Spinal cord (tissue), 10 donors: ENCODE results near the gene USP1. TPM values are rescaled to one million over a fixed set of nuclear protein-coding genes. Genes with fewer than 3 reads are reported as not detected.

Experiments used
- DNase-seq, 6 donors: peaks; one replicate each; pipeline versions ENCODE4 v3.0.0 to v3.0.0-alpha.2; 2013 to 2015; ENCODE audit warnings: low spot score in 6 of 6, low read depth in 4 of 6
- H3K27ac ChIP-seq: one replicate; pipeline ENCODE4 v1.5.1; 2013; ENCODE audit warnings: low read depth, low read length, control low read depth
- H3K27me3 ChIP-seq: one replicate; pipeline ENCODE4 v1.6.1; 2013; ENCODE audit warnings: low read length; ENCODE audit not compliant: control insufficient read depth, insufficient read depth
- H3K36me3 ChIP-seq: one replicate; pipeline ENCODE4 v1.6.1; 2013; ENCODE audit warnings: low read length; ENCODE audit not compliant: control insufficient read depth, insufficient read depth
- H3K4me1 ChIP-seq: one replicate; pipeline ENCODE4 v1.6.1; 2013; ENCODE audit warnings: low read length; ENCODE audit not compliant: control insufficient read depth, insufficient read depth
- H3K4me3 ChIP-seq: one replicate; pipeline ENCODE4 v1.5.1; 2013; ENCODE audit warnings: low read depth, low read length, control low read depth
- H3K9me3 ChIP-seq: one replicate; pipeline ENCODE4 v1.6.1; 2013; ENCODE audit warnings: low read length; ENCODE audit not compliant: control insufficient read depth, insufficient read depth
- WGBS: methylation state at CpG from one replicate; pipeline ENCODE4 v1.1.5; 2013; ENCODE audit warnings: missing lambda C conversion rate; ENCODE audit not compliant: insufficient coverage; 5-methylcytosine and 5-hydroxymethylcytosine counted together
- polyA plus RNA-seq, 2 donors: library from polyadenylated mRNA; unstranded; fragments of 120-200 nt; gene quantifications; one replicate each; pipeline ENCODE4 v1.2.1, GENCODE V29; 2013; ENCODE audit not compliant: insufficient read length in 2 of 2
- total RNA-seq, 2 donors: library from RNA; depleted of rRNA in 1 of 2; stranded (reverse); fragments of 120-200 nt in 1 of 2; fragments of >200 nt in 1 of 2; gene quantifications; one replicate each; pipeline versions ENCODE4 v1.2.3 to v1.2.4, GENCODE V29; 2013 to 2014
- donor health status: healthy.

Gene USP1
- total and polyA plus RNA-seq, 4 donors = 31.4 to 56.8 (median 41.4) TPM

DNA sequence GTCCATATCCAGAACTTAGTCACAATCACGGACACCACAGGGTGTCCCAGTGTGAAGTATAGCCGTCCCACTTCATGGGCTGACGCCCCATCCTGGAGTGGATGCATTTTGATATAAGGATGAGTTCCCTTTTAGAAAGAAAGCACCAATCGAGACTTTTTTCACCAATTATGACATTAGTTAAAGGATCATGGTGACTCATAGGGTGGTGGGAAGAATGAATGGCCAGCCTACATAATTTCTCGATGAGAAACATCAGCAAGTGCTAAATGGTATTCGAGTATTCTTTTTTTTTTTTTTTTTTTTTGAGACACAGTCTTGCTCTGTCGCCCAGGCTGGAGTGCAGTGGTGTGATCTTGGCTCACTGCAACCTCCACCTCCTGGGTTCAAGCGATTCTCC is 38.5 kb upstream of the USP1 start:
- Histone ChIP-seq H3K4me1 (peaks cover 17% of the 10 kb centered on the region), H3K27me3 (peaks cover 7% of the 10 kb centered on the region), H3K4me3 (no peak overlapping the region), H3K36me3 (no peaks in the 10 kb centered on the region), H3K27ac (no peak overlapping the region), H3K9me3 (no peaks in the 10 kb centered on the region)
- WGBS = no CpG with 5 or more reads among the region's 8 CpGs
- no peak for DNase-seq

DNA sequence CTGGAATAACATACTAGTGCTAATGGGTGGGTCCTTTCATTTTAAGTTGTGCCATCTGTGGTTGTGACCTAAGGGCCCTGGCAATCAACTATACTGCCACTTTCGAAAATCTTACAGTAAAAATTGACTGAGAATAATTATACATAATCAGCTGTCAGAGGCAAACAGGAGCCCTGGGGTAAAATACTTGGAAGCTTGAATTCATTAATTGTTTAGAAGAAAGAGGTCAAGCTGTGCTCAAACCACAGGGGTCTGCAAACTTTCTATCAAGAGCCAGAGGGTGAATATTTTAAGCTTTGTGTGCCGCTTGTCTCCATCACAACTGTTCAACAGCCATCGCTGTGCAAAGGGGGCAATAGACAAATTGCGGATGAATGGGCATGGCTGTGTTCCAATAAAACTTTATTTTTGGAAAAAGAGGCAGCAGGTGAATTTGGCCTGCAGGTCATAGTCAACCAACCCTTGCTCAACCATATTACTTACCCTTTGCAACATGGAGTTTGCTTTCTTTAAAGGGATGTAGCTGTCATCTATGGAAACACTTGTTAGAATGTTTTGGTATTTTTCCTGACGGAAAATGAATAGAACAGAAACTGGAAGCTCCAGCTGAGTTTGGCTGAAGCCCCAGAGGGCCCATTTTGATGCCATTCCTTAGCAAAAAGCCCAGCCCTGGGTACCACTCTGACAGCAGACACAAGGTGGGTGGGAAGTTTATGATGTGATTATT is 35.7 kb upstream of the USP1 start:
- H3K4me3 ChIP-seq = no peak overlapping the region
- peak overlapping the region; percentile 6 for H3K27ac ChIP-seq
- peak in 2 of 6 donors; percentile 75 to 82 for DNase-seq
- H3K36me3 ChIP-seq = no peaks in the 10 kb centered on the region
- H3K9me3 ChIP-seq = no peaks in the 10 kb centered on the region
- peaks cover 5% of the 10 kb centered on the region for H3K4me1 ChIP-seq
- H3K27me3 ChIP-seq = peaks cover 3% of the 10 kb centered on the region
- WGBS = 40% methylated on average over 1 of the region's 5 CpGs

DNA sequence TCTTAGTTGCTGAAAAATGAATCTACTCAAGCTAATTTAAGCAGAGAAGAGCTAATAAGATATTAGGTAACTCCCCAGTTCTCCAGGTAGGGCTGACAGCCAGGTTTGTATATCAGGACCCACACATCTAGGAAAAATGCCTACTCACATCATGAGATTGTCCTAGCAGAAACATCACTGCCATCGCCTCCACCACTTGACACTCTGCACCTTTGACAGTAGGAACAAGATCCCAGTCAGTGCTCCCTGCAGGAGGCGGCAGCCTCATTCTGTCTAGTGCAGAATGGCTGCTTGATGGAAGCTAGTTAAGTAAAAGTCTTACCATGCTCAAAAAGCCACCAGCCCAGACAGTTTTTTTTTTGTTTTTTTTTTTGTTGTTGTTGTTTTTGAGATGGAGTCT is 31.6 kb upstream of the USP1 start:
- Histone ChIP-seq H3K4me1 (peaks cover 5% of the 10 kb centered on the region), H3K4me3 (no peak overlapping the region)
- no CpG with 5 or more reads among the region's 2 CpGs for WGBS

DNA sequence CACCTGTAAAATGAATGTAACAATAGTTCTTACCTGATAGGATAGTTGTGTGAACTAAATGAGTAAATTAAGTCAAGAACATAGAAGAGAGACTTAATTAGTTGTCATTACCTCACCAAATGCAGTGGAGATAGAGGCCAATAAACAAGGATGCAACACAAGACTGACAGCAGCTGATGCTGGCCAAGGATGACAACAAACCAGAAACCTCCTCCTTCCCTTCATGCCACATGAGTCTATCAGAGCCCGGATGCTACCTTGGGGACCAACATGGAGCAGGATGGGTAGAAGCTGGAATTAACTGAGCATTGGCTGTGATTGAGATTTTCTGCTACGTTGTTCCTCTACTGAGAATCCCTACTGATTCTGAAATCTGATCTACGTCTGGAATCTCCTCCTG is 30.3 kb upstream of the USP1 start:
- Histone ChIP-seq H3K27ac (no peak overlapping the region), H3K9me3 (no peaks in the 10 kb centered on the region), H3K4me1 (peaks cover under 1% of the 10 kb centered on the region), H3K27me3 (peaks cover 4% of the 10 kb centered on the region), H3K36me3 (no peaks in the 10 kb centered on the region), H3K4me3 (no peak overlapping the region)
- peak in 1 of 6 donors; percentile 40 for DNase-seq
- 40% methylated on average over 1 of the region's 3 CpGs for WGBS

More for the DNA sequence above, 31.6 kb upstream of the USP1 start:
- Histone ChIP-seq H3K36me3 (no peaks in the 10 kb centered on the region), H3K27me3 (peaks cover 4% of the 10 kb centered on the region), H3K27ac (no peak overlapping the region), H3K9me3 (no peaks in the 10 kb centered on the region)
- no peak for DNase-seq

- H3K4me3 ChIP-seq = no peak overlapping the region
- DNase-seq = peak; percentile 61 to 93 (median 71)
- H3K4me1 ChIP-seq = no peaks in the 10 kb centered on the region
- 76% methylated on average over 7 of the region's 12 CpGs for WGBS
- H3K36me3 ChIP-seq = no peaks in the 10 kb centered on the region
- no peak overlapping the region for H3K27ac ChIP-seq
- H3K9me3 ChIP-seq = no peaks in the 10 kb centered on the region
- H3K27me3 ChIP-seq = peaks cover 4% of the 10 kb centered on the region
These were observed 29.3 kb upstream of the USP1 start for GRCh38 chr1:62407398-62408009.

GRCh38 chr1:62415687-62416086 is 21.2 kb upstream of the USP1 start:
- no peaks in the 10 kb centered on the region for H3K36me3 ChIP-seq
- no peaks in the 10 kb centered on the region for H3K4me1 ChIP-seq
- 100% methylated on average over 5 of the region's 8 CpGs for WGBS
- no peak overlapping the region for H3K27ac ChIP-seq
- H3K9me3 ChIP-seq = no peaks in the 10 kb centered on the region
- DNase-seq = no peak
- H3K4me3 ChIP-seq = no peak overlapping the region
- no peaks in the 10 kb centered on the region for H3K27me3 ChIP-seq

DNA sequence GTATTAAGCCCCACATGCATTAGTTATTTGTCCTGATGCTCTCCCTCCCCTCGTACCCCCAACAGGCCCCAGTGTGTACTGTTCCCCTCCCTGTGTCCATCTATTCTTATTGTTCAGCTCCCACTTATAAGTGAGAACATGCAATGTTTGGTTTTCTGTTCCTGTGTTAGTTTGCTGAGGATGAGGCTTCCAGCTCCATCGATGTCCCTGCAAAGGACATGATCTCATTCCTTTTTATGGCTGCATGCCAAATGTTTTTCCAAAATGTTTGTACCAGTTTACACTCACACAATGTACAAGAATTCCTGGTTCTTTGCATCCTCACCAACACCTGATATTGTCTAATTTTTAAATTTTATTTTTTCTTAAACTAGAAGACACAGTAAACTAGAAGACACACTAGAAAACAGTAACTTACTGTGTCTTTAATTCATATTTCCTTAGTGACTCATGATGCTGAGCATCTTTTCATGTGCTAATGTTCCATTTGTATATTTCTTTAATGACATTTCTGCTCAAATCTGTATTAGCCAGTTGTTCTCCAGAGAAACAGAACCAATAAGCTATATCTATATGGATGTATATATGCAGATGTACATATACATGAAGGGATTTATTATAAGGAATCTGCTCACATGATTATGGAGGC is 19.4 kb upstream of the USP1 start:
- no peaks in the 10 kb centered on the region for H3K27me3 ChIP-seq
- no peaks in the 10 kb centered on the region for H3K9me3 ChIP-seq
- H3K27ac ChIP-seq = no peak overlapping the region
- WGBS = no CpG with 5 or more reads among the region's 2 CpGs
- no peak overlapping the region for H3K4me3 ChIP-seq
- H3K4me1 ChIP-seq = no peaks in the 10 kb centered on the region
- DNase-seq = no peak
- no peaks in the 10 kb centered on the region for H3K36me3 ChIP-seq

GRCh38 chr1:62420214-62420613 is 16.6 kb upstream of the USP1 start:
- Histone ChIP-seq H3K27me3 (no peaks in the 10 kb centered on the region), H3K27ac (no peak overlapping the region), H3K36me3 (no peaks in the 10 kb centered on the region), H3K4me1 (no peaks in the 10 kb centered on the region), H3K9me3 (no peaks in the 10 kb centered on the region), H3K4me3 (no peak overlapping the region)
- no CpG with 5 or more reads among the region's 1 CpG for WGBS
- DNase-seq = no peak

DNA sequence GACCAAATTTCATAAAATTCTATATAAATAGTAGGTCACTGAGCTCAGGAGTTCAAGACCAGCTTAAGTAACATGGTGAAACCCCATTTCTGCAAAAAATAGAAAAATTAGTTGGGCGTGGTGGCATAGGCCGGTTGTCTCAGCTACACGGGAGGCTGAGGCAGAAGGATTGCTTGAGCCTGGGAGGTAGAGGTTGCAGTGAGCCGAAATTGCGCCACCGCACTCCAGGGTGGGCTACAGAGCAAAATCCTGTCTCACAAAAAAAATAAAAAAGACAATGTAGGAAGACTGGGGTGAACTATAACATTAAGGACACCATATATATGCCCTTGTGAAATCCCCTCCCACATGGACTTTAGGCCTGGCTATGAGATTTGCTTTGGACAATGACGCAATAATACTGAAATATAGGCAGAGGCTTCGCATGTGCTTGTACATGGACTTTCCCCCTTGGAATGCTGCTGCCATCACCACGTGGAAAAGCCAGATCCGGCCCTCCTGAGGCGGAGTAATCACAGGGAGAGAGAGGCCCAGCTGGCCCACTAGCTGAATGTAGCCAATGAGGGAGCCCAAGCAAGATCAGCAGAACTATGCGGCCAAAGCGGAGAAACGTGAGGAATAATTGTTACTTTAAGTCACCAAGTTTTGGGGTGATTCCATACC is 13.1 kb upstream of the USP1 start:
- no peaks in the 10 kb centered on the region for H3K27me3 ChIP-seq
- H3K4me1 ChIP-seq = no peaks in the 10 kb centered on the region
- 83% methylated on average over 5 of the region's 14 CpGs for WGBS
- H3K4me3 ChIP-seq = no peak overlapping the region
- no peaks in the 10 kb centered on the region for H3K9me3 ChIP-seq
- DNase-seq = no peak
- no peaks in the 10 kb centered on the region for H3K36me3 ChIP-seq
- H3K27ac ChIP-seq = no peak overlapping the region
